Stimulated activated CD4-positive, alpha-beta T cell treated with anti-CD3 and anti-CD28 coated beads, Interleukin-2, amount 100 ng/mL, for 24 hours (primary cell): ENCODE measurements around the gene OR51M1.
"Not testable (repeated sequence)": the region's sequence is repeated elsewhere in the genome, so short reads cannot be mapped to it uniquely, and the experiment has no call there.

Experiments used
- DNase-seq, 2 donors: peaks; one replicate each; pipeline ENCODE4 v3.0.0-alpha.2; 2020

The OR51M1 gene

DNA sequence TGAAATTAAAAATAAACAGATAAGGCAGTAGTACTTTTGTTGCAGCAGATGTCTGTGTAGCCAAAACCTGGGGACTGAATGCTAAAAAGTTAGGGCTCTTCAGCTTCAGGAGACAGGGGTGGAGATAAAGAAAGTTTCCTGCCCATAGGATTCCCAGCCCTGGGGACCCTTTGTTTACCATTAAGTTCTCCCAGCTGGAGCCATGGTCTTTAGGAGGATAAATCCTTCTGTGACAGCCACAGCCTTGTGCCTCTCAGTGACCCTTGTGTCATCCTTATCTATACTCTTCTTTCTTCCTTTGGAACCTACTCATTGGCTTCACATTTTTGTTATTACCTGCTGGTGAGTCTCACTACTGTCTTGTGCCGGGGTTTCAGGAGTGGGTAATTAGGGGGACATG, at the start of gene OR51M1:
Gene OR51M1, plus strand, starts transcription at position 237 of the 400 bp plus-strand sequence. CDS start 5,587 bp downstream, outside the sequence.
- DNase-seq = no peak

DNA sequence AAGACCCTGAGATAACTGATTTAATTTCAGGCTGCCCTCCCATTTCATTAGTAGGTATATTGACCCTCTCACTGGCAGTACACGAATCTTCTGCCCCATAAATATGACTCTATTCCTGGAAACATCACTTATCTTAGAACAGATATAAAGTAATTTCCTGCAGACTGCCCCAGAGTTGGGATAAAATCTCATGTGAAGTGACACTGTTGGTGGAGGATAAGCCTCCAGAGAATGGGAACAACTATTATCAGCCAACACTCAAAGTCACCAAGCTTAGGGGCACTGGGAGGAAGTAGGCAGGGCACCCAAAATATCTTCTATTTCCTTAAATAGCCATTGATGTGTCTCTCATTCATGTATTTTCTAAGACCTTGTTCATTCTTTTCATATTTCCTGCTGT, 48.4 kb upstream of the OR51M1 start:
- DNase-seq = no peak

- no peak for DNase-seq
Observed at GRCh38 chr11:5336331-5336730, 47.3 kb upstream of the OR51M1 start.

DNA sequence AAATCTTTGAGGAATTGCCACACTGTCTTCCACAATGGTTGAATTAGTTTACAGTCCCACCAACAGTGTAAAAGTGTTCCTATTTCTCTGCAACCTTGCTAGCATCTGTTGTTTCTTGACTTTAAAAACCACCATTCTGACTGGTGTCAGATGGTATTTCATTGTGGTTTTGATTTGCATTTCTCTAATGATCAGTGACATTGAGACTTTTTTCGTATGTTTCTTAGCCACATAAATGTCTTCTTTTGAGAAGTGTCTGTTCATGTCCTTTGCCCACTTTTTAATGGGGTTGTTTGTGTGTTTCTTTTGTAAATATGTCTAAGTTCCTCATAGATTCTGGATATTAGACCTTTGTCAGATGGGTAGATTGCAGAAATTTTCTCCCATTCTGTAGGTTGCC, 46.4 kb upstream of the OR51M1 start:
- not testable (repeated sequence) for DNase-seq

DNA sequence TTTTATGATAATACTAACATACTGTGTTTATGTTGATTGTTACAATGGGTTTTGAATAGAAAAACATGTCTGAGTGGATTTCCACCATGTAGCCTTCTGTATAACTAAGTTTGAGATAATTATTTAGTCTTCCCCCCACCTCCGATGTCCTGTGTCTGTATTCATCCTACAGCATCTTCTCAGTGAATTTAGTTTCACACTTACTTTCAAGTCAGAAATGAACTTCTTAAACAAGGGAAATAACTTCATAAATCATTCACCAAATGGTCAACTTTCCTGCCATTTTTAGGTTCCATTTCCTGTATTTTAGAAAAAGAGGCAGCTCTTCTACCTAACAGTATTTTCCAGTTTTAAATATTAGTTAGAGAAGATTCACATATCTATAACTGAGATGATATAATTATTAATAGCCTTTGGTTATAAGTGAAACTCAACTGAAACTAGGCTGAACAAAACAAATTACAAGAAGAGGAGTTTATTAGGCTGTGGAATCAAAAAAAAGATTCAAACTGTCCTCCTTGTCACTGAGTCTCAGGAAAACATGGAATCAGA, 43.8 kb upstream of the OR51M1 start:
- no peak for DNase-seq

DNA sequence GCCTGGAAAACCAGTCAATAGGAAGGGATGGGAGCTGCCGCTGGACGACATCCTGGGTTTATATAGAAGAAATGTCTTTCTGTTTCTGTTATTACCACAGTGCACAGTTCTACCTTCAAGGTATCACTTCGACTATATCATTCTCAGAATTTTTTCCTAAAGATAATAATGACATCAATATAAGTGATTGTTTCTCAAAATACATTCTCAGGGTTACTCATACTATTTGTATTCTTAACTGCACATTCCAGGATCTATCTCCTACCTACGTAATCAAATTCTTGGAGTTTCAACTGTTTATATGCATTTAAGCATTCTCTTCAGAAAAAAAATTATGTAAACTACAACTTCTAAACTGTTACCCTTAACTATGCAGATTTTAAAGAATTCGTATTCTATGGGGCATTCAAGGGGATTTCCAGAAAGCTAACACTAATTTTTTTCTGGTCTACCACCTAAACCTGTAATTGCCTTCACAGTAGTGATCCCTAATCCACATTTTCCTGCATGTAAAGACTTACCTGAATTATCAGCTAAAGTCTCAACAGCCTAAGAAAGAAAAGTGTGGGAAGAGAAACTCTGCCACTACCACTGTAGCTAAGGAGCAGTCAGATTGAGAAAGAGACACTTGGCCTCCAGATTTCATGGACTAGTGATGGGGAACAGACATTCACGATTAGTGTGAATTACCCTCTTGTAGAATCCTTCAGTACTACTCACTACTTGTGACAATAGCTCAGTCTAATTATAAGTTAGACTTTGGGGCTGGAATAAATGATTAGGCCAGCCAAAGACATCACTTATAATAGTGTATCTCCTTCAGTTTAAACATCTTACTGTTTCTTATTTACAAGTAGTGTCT, 39.9 kb upstream of the OR51M1 start, which contains the start of gene OR51B5:
Gene OR51B5, minus strand, starts transcription at position 51 of the 862 bp plus-strand sequence. Its CDS starts 0 bp downstream, at position 51.
- DNase-seq = no peak

DNA sequence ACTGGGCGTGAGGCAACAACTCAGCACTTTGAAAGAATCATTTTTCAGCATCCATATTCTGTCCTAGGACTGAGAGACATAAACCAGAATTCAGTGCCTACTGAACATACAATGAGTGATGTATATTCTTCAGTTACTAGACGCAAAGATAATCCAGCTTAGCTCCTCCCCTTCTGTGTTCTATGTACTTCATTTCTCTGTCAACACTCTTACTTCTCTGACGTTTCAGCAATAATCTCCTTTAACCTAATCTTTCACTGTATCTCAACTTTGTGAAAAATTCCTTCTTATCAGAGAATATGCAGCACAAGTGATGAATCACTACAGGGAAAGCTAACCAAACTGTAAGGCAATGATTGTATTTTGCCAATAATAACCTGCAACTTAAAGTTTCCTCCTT, 37.8 kb upstream of the OR51M1 start:
- DNase-seq = no peak

DNA sequence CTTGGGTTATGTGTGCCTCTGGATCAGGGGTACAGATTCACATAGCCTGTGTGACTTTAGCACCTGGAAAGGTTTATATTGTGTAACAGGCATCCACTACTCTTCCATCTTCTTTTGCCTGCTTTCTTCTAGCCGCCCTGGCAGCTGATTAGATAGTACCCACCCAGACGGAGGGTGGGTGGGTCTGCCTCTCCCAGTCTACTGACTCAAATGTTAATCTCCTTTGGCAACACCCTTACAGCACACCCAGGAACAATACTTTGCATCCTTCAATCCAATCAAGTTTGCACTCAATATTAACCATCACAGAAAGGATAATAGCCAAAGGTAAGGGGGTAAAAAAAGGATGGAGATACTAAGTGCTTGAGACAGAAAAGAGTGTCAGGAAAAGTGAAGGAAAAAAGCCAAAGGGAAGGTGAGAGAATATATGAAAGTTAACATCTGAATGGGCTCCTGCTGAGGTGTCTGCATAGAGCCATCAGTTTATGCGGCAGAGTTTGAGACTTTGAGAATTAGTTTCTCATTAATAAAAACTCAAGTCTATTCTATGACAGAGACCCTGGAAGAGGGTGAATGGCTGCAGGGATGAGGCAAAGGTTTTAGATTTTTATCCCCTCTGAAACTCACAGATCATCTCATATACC, 34.9 kb upstream of the OR51M1 start:
- no peak for DNase-seq

GRCh38 chr11:5349550-5349949, 34.1 kb upstream of the OR51M1 start:
- DNase-seq = no peak

DNA sequence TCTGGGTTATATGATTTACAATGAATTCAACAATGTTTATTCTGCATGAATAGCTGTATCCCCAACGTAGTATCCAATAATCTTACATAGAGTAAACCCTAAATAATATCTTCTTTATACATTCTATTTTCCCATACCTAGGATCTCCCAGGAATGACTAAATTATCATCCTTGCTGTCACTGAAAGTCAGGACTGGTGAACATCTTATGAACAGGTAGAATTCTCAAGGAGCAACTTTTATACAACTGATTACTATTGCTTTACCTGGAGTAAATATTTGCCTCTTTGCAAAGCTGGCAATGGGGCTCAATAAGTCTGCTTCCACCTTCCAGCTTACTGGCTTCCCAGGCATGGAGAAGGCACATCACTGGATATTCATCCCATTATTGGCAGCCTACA, 32.4 kb upstream of the OR51M1 start, which contains the start of gene OR51B6:
Gene OR51B6, plus strand, starts transcription at position 301 of the 400 bp plus-strand sequence. Its CDS starts 0 bp downstream, at position 301.
- no peak for DNase-seq

DNA sequence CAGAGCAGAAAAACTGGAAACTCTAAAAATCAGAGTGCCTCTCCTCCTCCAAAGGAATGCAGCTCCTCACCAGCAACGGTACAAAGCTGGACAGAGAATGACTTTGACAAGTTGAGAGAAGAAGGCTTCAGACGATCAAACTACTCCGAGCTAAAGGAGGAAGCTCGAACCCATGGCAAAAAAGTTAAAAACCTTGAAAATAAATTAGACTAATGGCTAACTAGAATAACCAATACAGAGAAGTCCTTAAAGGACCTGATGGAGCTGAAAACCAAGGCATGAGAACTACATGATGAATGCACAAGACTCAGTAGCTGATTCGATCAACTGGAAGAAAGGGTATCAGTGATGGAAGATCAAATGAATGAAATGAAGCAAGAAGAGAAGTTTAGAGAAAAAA, 27.6 kb upstream of the OR51M1 start:
- not testable (repeated sequence) for DNase-seq

GRCh38 chr11:5362017-5362625, 21.5 kb upstream of the OR51M1 start:
- no peak for DNase-seq

- DNase-seq = no peak
Observed at GRCh38 chr11:5363679-5364078, 19.9 kb upstream of the OR51M1 start.

DNA sequence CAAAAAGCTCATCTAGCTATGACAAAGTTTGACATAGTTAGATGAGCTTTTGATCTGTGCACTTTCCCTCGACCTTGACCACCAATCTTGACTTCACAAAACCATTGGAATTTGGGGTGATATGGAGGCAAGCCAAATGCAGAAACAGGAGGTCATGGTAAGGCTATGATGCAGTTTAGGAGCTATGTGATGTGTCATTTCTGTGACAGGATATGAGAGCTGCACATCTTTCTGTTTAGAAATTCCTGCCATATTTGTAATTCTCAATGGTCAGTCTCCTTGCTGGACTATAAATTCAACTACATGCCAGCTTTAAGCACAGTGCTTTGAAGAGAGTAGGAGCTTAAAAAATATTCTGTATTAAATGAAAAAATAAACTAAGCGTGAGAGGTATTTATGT, 19.4 kb upstream of the OR51M1 start:
- no peak for DNase-seq

GRCh38 chr11:5366365-5366764, 17.2 kb upstream of the OR51M1 start:
- DNase-seq = not testable (repeated sequence)

GRCh38 chr11:5366856-5367255, 16.8 kb upstream of the OR51M1 start:
- DNase-seq = no peak

- no peak for DNase-seq
Observed at GRCh38 chr11:5367448-5368074, 16.1 kb upstream of the OR51M1 start.

DNA sequence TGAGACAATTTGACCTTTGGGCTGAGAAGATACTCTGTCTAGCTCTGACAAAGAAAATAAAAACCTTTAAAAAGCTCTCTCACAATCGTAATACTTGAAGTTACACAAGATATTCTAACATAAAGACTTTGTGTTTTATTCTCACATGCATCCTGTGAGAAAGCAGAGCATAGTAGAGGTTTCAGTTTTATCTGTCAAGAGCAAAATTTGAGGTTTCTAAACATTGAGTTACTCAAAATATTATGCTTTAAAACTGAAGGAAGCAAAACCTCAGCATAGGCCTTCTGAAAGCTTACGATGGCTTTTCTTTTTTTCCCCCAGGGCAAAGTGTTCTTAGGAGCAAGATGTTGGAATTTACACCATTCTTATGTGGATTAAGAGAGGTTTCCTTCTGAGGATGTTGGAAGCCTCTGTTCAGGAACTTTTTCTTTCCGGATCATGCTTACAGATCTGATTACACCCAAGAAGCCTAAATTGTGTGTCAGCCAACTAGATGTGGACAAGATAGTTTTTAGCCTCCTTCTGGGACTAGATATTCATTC, 15.0 kb upstream of the OR51M1 start:
- DNase-seq = no peak

DNA sequence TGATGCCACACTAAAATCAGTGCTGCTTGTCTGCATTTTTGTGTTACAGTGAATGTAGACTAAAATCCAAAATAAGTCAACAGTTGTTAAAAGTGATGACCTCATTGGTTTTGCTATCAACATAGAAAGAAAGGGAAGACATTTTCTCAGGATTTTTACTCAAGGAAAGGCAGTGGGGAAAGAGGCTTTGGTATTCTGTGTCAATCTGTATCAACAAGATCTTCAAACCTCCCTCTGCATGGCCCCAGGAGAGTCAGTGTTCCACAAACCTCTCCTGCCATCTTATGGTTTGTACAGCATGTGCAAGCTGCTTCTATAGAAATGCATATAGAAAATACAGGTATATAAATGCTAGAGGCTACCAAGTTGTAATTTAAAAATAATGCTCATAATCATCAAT, 13.8 kb upstream of the OR51M1 start:
- no peak for DNase-seq

GRCh38 chr11:5380740-5381342, 2.8 kb upstream of the OR51M1 start:
- peak; percentile 18 to 21 for DNase-seq

DNA sequence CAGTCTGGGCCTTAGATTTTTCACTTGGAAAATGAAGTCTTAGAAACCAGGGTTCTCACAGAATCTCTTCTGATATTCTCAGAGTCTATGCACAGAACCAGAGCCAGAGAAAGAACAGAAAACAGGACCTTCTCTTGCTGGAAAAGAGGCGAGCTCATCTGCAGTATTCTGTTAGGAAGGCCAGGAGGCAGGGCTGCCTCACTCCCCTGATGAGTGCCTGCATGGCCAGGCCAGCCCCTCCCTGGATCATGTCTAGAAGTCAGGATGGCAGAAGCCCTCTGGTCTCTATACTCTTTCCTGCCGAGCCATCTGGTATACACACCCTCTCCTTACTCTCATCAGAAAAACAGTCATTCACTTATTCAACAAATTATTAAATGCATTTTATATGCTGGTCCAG, 723 bp downstream of the OR51M1 start:
- DNase-seq = no peak

DNA sequence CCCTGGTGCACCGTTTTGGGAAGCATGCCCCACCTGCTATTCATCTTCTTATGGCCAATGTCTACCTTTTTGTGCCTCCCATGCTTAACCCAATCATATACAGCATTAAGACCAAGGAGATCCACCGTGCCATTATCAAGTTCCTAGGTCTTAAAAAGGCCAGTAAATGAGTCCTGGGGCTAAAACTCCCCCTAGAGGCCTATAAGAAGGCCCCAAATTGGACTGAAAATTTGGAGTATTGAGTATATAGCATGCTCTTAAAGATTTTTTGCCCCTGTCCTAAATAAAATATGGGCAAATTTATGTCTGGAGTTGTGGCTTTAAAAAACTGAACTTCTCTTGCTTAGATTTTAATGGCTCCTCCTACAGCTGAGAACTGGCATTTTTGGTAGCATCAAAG, 6.6 kb downstream of the OR51M1 start:
- DNase-seq = no peak
